ENCODE measurements around the gene FLYWCH2.

The FLYWCH2 gene

DNA sequence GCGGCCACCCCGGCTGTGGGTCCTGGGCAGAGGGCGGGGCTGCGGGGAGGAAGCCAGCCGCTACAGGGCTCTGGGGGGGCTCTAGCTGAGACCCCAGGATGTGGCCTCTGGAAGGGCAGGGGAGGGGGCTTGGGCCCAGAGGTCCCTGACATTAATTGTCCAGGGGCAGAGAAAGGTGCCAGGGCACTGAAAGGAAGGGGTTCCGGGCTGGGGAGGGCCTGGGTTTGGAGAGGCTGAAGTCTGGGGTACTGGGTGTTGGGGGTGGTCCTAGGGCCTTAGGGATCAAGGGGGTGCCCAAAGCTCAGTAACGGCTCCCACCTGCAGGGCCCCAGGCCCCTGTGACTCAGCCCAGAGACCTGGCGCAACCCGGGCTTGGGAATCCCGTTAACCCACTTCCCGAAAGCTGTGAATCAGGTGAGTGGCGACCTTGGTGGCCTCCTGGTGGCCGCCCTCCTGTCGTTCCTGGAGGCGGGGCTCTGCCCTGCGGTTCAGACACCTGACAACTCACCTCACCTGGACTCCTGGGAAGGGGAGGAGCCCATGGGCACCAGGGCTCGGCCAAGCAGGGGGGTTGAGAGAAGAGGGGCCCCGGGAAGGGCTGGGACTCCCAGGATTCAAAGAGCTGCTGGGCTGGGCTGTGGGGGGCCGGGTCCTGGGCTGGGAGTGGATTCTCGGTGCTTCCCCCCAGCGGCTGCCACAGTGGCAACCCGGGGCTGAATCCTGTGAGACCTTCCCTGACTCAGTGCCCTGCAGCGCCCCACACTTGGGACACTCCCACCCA, 24.6 kb upstream of the FLYWCH2 start:
- TF ChIP-seq POLR2AphosphoS5 (IDR thresholded peaks at IDR 0.05; ENCODE audit: low read depth, low read length) (no peak), FOXP2 (optimal IDR thresholded peaks at IDR 0.05; ENCODE audit: borderline replicate concordance, extremely low read depth, extremely low read length, insufficient read depth) (no peak), SIN3A (IDR thresholded peaks at IDR 0.05; ENCODE audit: borderline replicate concordance, insufficient read depth, low read length) (no peak), TAF1 (IDR thresholded peaks at IDR 0.05; ENCODE audit: borderline replicate concordance, insufficient read depth, low read length) (no peak)
- TF ChIP-seq, protein P1, sequence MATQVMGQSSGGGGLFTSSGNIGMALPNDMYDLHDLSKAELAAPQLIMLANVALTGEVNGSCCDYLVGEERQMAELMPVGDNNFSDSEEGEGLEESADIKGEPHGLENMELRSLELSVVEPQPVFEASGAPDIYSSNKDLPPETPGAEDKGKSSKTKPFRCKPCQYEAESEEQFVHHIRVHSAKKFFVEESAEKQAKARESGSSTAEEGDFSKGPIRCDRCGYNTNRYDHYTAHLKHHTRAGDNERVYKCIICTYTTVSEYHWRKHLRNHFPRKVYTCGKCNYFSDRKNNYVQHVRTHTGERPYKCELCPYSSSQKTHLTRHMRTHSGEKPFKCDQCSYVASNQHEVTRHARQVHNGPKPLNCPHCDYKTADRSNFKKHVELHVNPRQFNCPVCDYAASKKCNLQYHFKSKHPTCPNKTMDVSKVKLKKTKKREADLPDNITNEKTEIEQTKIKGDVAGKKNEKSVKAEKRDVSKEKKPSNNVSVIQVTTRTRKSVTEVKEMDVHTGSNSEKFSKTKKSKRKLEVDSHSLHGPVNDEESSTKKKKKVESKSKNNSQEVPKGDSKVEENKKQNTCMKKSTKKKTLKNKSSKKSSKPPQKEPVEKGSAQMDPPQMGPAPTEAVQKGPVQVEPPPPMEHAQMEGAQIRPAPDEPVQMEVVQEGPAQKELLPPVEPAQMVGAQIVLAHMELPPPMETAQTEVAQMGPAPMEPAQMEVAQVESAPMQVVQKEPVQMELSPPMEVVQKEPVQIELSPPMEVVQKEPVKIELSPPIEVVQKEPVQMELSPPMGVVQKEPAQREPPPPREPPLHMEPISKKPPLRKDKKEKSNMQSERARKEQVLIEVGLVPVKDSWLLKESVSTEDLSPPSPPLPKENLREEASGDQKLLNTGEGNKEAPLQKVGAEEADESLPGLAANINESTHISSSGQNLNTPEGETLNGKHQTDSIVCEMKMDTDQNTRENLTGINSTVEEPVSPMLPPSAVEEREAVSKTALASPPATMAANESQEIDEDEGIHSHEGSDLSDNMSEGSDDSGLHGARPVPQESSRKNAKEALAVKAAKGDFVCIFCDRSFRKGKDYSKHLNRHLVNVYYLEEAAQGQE (IDR thresholded peaks at IDR 0.05; ENCODE audit: insufficient read depth in 1 of 2, low read depth in 2 of 2, low read length in 2 of 2), result no peak

DNA sequence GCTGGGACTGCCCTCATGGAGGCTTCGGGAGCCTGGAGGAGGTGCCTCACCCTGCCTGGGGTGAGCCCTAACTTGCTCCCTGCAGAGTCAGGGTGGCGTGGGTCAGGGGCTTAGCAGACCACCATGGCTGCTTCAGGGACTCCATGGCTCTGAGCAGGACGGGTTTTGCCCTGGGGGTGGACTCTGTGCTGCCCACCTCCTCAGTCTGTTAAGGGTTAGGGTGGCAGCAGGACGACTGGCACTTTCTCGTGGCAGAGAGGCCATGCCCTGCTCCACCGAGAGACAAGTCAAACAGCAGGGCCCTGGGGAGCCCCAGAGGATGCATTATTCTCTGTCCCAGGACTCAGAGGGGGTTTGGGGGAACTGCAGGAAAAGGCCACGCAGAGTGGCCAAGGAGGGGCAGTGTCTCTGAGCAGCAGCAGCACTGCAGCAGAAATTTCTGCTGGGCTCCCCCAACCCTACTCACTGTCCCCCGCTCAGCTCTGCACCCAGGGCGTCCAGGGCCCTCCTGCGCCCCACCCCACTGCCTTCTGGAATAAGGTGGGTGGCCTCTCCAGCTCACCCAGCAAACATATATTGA, 23.2 kb upstream of the FLYWCH2 start:
- TF ChIP-seq TAF1 (IDR thresholded peaks at IDR 0.05; ENCODE audit: borderline replicate concordance, insufficient read depth, low read length) (no peak), POLR2AphosphoS5 (IDR thresholded peaks at IDR 0.05; ENCODE audit: low read depth, low read length) (no peak), FOXP2 (optimal IDR thresholded peaks at IDR 0.05; ENCODE audit: borderline replicate concordance, extremely low read depth, extremely low read length, insufficient read depth) (no peak), SIN3A (IDR thresholded peaks at IDR 0.05; ENCODE audit: borderline replicate concordance, insufficient read depth, low read length) (no peak)
- TF ChIP-seq, protein P1 (IDR thresholded peaks at IDR 0.05; ENCODE audit: insufficient read depth in 1 of 2, low read depth in 2 of 2, low read length in 2 of 2), result no peak

DNA sequence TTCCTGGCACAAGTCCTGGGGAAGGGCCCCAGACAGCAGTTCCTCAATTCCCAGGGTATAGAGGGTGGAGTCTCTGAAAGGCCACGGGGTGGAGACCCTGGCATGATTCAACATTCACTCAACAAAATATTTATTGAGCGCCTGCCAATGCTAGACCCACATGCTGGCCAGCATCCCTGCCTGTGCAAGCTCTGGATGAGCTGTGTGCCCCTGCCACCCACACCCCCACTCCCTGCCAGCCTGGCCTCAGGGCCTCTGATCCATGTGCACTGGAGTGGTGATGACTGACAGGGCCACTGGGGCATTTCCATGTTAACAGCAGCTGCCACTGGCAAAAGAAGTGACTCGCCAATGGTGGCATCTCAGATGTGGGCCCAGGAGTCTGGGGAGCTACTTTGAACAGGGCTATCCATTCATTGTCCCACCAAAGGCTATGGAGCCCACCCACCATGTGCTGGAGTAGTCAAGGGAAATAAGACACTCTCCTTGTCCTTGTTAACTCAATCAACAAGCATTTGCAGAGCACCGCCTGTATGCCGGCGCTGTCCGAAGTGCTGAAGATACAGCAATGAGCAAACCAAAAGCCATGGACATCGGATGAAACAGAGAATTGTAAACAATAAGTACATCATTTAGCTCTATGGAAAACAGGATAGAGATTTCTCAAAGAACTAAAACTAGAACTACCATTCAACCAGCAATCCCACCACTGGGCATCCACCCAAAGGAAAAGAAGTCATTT, 22.0 kb upstream of the FLYWCH2 start:
- TF ChIP-seq, protein P1 (IDR thresholded peaks at IDR 0.05; ENCODE audit: insufficient read depth in 1 of 2, low read depth in 2 of 2, low read length in 2 of 2), result peak; percentile 80 to 96
- no peak for TF ChIP-seq TAF1 (IDR thresholded peaks at IDR 0.05; ENCODE audit: borderline replicate concordance, insufficient read depth, low read length)

DNA sequence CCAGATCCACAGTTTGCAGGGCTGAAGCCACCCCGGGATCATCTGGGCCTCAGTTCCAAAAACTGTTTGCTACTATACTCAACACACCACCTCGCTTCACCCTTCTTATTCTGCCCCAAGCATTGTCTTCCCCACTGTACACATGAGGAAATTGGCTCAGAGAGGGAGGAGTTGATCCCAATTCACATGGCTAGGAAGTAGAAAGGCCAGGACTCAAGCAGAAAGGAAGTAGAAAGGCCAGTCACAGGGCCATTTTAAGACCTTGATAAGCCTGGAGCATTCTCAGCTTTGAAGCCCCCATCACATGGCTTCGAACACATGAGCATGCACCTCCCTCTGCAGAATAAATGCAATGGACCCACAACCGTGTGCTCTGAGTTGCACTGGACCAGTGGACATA, 17.4 kb upstream of the FLYWCH2 start:
- TF ChIP-seq SIN3A (IDR thresholded peaks at IDR 0.05; ENCODE audit: borderline replicate concordance, insufficient read depth, low read length), result no peak
- no peak for TF ChIP-seq TAF1 (IDR thresholded peaks at IDR 0.05; ENCODE audit: borderline replicate concordance, insufficient read depth, low read length)
- no peak for TF ChIP-seq POLR2AphosphoS5 (IDR thresholded peaks at IDR 0.05; ENCODE audit: low read depth, low read length)
- TF ChIP-seq FOXP2 (optimal IDR thresholded peaks at IDR 0.05; ENCODE audit: borderline replicate concordance, extremely low read depth, extremely low read length, insufficient read depth), result no peak
- TF ChIP-seq, protein P1 (IDR thresholded peaks at IDR 0.05; ENCODE audit: insufficient read depth in 1 of 2, low read depth in 2 of 2, low read length in 2 of 2), result no peak

Measured in PFSK-1 (cell line).